HG03457 (cell line): ENCODE results near the gene KRT86.
"Not testable (repeated sequence)": the region's sequence is repeated elsewhere in the genome, so short reads cannot be mapped to it uniquely, and the experiment has no call there.

Experiments used
- ATAC-seq: cut with Tn5 transposase; IDR thresholded peaks from one replicate; pipeline ENCODE4 v1.9.1; 2021; ENCODE audit warnings: moderate number of reproducible peaks; ENCODE audit not compliant: unreplicated experiment

Gene KRT86

DNA sequence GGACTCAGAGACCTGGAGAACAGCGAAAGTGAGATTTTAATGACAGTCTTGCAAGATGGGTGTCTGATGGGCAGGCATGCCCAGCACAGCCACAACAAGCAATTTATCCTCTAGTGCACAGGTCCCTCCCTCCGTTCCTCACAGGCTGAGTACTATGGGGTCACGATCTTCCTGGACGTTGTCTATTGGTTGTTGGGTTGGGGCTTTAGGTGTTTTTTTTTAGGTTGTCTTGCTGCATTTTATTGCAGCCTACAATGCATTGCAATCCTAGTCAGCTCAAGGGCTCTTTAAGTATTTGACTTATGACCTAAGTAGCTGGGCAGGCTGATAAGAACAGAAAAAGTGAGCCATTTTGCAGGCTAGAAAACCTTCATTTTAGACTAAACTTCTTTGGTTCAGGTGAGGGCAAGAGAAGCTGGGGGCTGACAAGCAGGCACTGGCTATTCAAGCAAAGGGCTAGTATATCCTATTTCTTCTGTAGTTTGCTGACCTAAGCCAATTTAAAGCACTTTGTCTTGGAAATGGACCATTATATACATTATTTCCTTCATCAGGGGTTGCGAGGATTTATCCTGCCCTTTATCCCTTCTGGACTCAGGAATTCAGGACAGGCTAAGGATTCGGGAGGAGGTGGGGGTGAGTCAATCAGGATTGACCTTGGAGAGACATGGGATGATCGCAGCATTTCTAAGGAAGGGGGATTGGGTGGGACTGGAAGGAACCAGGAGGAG is 35.4 kb upstream of the KRT86 start:
- no peak for ATAC-seq

- ATAC-seq, result no peak
Observed at GRCh38 chr12:52239767-52240166, 34.7 kb upstream of the KRT86 start.

GRCh38 chr12:52240247-52240646 is 34.2 kb upstream of the KRT86 start:
- ATAC-seq, result not testable (repeated sequence)

DNA sequence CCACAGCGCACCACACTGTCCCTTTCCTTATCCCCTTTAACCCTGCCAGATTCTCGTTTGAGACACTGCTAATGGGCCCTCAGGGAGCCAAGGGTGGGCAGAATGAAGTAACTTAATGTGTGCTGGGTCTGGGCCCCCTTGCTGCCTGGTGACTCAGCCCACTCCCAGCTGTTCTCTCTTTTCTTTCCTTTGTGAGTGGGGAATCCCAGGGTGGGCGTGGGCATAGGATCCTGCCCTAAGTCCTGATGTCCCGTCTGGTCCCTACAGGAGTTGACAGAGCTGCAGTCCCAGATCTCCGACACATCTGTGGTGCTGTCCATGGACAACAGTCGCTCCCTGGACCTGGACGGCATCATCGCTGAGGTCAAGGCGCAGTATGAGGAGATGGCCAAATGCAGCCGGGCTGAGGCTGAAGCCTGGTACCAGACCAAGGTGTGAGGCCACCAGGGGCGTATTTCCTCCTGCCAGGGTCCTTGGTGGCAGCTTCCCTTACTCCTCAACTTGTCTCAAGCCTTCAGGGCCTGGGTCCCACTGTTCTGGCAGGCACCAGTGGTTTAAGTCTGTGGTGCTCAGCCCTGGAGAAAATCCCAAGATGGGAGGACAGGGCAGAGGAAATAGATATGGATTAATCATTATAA is 33.1 kb upstream of the KRT86 start:
- no peak for ATAC-seq

GRCh38 chr12:52242442-52243258 is 31.8 kb upstream of the KRT86 start:
- no peak for ATAC-seq

GRCh38 chr12:52243259-52243855 is 31.1 kb upstream of the KRT86 start:
- no peak for ATAC-seq

DNA sequence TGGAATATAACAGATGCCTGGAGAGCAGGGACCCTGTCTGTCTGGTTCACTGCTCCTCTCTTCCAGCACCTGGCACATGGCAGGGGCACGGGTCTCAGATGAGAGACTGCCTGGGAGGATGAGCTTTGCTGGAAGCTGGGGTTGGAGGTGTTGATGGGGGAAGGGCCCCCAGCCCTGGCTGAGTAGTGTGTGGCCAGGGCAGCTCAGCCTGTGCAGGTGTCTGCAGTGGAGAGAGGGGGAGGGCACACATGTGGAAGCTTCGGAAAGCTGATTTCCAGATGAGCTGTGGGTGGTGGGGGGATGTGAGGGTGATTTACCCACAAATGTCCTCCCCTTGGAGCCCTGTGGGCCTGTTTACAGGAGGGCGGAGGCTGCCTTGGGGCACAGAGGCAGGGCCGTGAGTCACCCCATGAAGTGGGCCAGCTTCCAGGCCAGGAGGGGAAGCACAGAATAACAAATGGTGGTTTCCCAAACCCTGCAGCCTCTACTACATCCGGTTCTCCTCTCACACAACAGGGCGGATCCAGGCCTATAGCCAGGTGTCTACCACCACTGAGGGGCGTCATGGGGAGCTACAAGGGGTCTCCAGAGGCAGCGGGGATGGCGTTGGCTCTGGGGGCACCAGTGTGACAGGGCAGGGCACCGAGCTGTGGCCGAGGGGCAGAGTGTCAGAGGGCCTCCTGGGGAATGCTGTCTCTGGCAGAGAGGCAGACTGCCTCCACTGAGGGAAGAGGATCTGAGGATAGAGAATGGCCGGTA is 30.4 kb upstream of the KRT86 start:
- ATAC-seq, result peak; percentile 71

- no peak for ATAC-seq
Observed at GRCh38 chr12:52244615-52244994, 29.8 kb upstream of the KRT86 start.

GRCh38 chr12:52245259-52245961 is 29.0 kb upstream of the KRT86 start:
- no peak for ATAC-seq

DNA sequence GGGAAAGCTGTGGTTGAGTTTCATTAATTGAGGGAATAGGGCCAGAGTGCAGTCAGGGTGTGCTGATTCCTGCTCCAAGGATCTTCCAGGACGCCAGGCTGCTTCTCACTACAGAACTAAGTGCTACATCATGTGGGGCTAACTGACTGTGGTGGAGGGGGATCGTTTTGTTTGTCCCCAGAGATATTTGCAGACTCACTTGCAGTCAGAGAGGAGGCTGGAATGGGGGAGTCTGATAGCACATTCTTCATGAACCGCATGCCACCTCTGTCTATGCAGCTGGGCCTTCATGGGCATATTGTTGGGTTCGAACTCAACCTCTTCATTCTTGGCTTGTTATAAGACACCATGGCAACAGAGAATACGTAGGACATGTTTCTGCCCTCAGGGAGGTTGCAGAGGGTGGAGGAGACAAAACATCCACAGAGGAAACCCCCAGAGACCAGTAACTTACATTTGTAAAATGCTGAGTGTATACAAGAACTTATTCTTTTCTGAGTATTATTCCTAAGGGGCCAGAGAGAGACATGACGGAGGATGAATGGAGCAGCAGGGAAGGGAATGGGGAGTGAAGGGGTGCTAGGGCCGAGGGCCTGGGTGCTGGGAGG is 28.4 kb upstream of the KRT86 start:
- no peak for ATAC-seq

GRCh38 chr12:52246720-52247621 is 27.5 kb upstream of the KRT86 start:
- ATAC-seq, result no peak

- no peak for ATAC-seq
Observed at GRCh38 chr12:52247622-52248540, 26.6 kb upstream of the KRT86 start.

GRCh38 chr12:52248541-52249461 is 25.6 kb upstream of the KRT86 start:
- no peak for ATAC-seq

GRCh38 chr12:52249511-52250047 is 24.9 kb upstream of the KRT86 start:
- ATAC-seq, result no peak

DNA sequence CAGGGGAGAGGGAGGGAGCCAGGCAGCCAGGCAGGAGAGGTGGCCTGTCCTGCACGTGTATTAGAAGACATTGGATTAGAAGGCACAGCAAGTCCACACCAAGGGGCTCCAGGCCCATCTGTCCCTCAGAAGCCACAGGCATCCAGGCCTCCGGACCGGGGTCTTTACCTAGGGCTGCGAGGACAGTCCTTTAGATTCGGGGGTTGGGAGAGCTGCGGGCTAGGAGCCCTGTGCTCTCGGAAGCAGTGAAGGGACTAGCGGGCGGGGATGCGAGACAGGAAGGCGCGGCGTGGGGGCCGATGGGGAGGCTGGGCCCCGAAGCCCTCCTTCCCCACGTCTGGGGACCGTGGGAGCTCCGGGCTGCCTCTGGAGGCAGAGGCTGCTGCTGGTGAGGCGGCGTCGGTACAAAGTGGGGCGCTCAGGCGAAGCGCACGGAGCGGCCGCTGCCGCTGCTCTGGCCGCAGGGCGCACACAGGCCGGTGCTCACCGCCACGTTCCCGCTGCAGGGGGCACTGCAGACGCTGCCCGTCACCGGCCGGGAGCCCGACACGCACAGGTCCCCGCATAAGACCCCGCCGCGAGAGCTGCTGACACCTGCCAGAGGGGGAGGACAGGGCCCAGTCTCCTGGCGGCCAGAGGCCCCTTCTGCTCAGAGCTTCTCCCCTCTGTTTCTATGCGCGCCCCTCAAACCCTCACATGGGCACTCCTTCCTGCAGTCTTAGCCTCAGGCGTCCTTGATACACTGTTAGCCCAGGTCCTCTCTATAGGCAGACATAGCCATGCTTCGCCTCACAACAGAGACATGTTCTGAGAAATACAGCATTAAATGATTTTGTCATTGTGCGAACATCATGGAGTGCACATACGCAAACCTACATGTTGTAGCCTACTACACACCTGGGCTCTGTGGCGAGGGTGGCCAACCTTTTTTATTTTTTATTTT is 24.1 kb upstream of the KRT86 start:
- ATAC-seq, result no peak
